SKM-1 treated with dmso at 0.1 percent for 144 hours (cell line): Measurements from ENCODE around the gene TNFRSF25.

Experiments used
- DNase-seq: peaks from one replicate; lab custom pipeline; 2025; ENCODE audit not compliant: unreplicated experiment; lab: John Stamatoyannopoulos, UW

The TNFRSF25 gene

DNA sequence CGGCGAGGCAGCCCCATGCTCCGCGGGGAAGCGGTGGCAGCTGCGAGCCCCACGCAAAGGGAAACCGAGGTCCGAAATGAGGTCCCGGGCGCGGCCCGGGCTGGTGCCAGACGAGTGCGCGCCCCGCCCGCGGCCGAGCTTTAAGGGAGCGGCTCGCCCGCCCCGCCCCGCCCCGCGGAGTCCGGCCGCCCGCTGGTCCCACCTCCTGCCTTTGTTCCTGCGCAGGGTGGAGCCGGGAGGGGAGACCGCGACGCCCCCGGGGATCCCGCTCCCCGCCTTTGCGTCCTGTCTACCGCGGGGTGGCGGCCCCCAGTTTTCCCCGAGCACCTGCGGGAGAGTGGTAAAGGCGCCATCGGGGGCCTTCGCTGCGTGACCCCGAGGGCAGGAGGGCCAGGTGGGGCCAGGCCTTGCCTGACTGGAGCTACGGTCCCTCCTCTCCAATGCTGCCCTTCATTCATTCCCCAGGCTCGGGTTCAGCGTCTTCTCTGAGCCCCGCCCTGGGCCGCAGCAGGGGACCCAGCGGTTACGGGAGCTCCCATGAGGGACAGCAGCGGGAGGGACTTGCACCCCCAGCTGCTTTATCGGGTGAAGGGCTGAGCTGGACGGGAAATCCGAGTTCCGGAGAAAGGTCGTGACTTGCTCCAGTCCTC, 46.0 kb downstream of the TNFRSF25 start, which contains the start of gene HES2:
HES2 (minus strand) TSS at position 116 of the 650 bp plus-strand sequence; CDS start at position 17, 99 bp downstream.
- DNase-seq, result no peak

DNA sequence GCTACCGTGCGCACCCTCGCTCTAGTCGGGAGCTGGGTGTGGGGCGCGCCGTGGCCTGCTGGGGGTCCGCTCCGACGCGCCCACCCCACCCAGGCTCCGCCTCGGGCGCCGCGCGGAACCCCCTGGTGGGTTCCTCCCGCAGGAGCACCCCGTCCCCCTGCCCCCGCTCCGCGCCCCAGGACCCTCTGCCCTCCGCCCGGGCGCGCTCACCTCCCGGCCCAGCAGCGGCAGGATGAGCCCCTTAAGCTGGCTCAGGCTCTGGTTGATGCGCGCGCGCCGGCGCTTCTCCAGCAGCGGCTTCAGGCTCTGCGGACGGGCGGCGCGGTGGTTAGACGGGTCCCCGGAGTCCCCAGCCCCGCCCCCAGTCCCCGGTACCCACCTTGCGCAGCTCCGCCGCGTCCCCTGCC, 46.6 kb downstream of the TNFRSF25 start:
- no peak for DNase-seq

DNA sequence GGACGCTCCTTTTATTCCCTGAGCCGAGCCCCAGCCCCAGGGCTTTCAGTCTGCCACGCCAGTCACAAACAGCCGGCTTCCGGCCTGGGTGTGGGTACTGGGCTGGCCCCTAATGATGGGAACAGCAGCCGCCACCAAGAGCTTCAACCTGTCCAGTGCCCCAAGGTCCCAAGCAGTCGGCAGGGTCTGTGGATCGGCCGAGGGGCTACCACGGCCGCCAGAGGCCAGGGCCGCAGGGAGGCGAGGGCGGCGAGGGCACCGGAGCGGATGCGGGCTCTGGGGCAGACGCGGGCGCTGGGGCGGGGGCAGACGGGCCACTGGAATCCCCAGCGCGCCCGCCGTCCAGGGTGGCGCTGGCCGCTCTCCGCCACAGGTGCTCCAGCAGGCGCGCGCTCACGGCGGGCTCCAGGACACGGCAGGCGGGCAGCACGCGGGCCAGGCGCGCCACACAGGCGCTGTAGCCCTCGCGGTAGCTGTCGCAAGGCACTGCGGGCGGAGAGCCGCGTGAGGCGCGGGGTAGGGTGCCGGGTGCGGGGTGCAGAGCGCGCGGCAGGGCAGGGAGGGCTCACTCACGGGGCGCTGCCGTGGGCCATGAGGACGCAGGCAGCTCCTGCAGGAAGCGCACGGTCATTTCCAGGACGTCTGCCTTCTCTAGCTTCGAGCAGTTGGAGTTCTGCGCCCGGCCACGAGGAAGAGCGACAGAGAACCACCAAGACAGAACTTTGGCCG, 47.1 kb downstream of the TNFRSF25 start:
- no peak for DNase-seq

DNA sequence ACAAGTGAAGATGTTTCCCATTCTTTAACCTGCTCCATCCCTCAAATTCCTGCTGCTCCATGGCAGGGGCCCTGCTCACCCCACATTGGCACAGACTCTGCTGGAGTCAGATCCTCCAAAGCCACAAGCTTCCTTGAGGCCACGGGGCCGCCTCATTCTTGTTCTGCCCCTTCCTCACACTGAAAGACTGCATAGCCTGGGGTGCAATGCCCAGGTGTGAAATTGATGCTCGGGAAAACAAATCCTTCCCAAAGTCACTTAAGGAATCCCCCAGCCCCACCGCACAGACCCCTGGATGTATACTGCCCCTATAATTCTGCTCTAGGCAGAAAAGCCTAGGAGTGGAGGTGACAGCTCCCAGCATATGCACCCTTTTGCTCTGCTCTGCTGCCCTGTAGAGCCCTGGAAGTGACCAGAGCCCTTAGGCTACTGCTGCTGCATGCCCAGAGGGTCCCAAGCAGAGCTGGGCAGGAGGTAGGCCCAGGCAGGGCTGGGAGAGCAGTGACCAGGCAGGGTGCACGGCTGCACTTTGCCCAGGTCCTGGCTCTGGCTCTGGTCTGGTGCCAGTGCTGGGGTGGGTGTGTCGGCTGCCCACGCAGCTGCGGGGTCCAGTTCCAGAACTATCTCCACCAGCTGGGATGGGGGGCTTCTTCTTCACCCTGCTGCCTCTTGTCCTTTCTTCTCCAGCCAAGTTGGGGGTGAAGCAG, 47.9 kb downstream of the TNFRSF25 start:
- no peak for DNase-seq

DNA sequence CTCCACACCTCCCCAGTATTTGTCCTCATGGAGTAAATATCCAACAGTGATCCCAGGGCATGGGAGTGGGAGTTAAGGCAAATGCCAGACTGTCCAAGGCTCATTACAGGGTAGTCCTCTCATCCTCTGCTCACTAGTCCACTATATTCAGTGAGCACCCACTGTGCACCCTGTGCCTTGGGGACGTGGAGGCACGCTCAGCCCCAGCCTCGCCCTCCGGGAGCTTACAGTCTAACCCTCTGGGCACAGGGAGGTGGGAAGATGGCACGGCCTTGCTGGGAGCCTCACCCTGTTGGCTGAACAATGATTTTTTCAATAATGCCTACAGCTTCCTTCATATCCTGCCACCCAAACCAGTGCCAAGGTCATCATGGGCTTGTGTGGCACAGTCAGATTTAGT, 49.1 kb downstream of the TNFRSF25 start:
- no peak for DNase-seq

DNA sequence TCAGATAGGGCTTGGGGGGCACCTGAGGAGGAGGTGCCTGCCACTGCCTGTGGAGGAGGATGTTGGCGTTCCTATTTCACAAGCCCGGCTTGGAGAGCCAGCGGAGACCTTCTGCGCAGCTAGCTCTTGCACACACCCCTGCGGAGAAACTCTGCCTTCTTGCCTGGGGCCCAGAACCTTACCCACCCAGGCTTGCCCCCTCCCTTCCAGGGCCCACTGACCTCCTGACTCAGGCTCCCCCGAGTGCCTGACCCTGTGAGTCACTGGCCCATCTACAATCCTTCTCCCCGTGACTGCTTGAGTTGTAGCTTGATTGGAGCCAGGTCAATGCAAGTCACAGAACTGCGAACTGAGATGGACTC, 49.7 kb downstream of the TNFRSF25 start:
- no peak for DNase-seq

DNA sequence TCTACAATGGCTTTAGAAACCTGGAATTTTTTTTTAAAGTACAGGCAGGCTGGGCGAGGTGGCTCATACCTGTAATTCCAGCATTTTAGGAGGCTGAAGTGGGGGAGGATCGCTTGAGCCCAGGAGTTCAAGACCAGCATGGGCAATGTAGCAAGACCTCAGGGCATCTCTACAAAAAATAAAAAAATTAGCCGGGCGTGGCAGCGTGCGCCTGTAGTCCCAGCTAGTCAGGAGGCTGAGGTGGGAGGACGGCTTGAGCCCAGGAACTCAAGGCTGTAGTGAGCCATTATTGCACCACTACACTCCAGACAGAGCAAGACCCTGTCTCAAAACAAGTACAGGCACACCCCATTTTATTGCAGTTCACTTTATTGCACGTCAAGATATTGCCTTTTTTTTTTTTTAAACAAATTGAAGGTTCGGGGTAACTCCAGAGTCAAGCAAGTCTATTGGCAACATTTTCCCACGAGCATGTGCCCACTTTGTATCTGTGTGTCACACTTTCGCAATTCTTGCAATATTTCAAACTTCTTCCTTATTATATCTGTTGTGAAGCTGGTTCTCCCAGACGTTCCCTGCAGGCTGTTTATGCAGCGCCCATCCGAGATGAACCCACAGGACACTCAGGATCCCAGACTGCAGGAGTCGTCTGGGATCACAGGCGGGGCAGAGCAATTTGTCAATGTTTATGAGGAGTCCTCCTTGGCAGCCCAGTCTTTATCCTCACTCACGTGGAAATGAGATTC, 50.9 kb downstream of the TNFRSF25 start:
- DNase-seq, result no peak

DNA sequence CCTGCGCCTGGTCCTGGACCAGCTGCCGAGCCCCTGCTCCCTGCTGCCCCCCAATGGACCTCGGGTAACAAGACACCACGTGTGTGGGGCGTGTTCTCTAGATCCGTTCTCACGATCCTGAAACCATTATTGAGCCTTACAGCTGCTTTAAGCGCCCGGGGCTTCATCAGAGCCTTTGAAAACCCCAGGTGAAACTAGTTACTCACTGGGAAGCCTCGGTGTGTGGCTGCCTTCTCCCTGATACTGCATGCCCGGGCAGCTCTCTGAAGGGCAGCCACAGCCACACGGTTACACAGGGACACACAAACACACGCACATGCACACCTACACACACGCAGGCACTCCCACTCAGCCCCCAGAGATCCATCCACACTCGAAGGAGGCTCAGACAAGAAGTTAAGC, 51.5 kb downstream of the TNFRSF25 start:
- no peak for DNase-seq

DNA sequence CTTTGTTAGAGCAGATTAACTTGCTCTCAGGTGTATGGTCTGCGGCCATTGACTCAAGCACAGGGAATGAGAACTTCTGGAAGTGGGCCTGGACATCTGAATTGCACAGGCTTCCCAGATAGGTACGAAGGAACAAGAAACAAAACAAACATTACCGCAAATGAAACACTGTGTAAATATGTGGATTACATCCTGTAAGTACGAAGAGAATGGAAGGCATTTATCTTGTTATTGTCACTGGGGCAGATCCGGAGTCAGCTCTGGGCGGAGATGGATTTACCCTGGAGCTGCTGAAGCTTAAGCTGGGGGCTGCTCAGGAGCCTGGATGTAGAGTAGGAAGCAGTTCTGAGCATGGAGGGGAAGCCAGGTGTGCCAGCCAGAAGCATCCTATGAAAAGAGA, 53.1 kb downstream of the TNFRSF25 start:
- no peak for DNase-seq
